Measurements from ENCODE around the gene TRAFD1.

GRCh38 chr12:112121780-112122565 is 3.4 kb upstream of the TRAFD1 start:
- TF ChIP-seq EGR1 (IDR thresholded peaks at IDR 0.05; ENCODE audit: low read depth) (no peak), ELF1 (IDR thresholded peaks at IDR 0.05; ENCODE audit: borderline replicate concordance, low read depth) (no peak)

Measured in HCT116 (cell line).